22Rv1 (cell line): Measurements from ENCODE around the gene TMEM247.

Experiments used
- ZFX ChIP-seq: fragments of 450-650 bp; IDR thresholded peaks from 2 replicates; pipeline ENCODE4 v1.6.1; 2017; ENCODE audit warnings: antibody characterized with exemption, borderline replicate concordance
- TF ChIP-seq, protein P1 (sequence below): fragments of 450-650 bp; IDR thresholded peaks from 2 replicates; pipeline ENCODE4 v1.5.1; 2017; ENCODE audit warnings: mild to moderate bottlenecking

DNA sequence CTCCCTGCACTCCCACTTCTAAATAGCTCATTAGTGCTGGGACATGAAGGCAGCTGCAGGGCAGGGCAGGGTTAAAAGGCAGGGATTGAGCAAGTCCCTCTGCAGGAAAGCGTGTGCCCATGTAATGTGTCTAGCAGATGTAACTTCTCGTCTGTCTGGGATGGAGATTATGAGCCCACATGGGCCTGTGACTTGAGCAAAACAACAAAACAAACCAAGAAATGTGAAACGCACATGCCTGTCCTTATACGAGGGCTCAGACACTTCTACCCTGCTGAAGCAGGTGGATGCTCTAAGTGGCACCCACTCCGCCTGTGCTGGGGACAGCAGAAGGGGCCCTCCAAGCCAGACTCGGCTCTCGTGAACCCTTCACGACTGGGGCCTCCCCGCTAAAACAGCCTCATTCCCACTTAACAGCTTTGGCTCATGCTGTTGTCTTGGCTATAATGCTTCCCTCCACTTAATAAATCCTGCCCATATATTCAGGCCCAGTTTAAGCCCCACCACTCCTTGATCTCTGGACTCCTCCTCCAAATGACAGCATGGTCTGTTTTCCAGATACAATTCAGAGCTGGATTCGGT, 40.9 kb downstream of the TMEM247 start:
- TF ChIP-seq, protein P1, sequence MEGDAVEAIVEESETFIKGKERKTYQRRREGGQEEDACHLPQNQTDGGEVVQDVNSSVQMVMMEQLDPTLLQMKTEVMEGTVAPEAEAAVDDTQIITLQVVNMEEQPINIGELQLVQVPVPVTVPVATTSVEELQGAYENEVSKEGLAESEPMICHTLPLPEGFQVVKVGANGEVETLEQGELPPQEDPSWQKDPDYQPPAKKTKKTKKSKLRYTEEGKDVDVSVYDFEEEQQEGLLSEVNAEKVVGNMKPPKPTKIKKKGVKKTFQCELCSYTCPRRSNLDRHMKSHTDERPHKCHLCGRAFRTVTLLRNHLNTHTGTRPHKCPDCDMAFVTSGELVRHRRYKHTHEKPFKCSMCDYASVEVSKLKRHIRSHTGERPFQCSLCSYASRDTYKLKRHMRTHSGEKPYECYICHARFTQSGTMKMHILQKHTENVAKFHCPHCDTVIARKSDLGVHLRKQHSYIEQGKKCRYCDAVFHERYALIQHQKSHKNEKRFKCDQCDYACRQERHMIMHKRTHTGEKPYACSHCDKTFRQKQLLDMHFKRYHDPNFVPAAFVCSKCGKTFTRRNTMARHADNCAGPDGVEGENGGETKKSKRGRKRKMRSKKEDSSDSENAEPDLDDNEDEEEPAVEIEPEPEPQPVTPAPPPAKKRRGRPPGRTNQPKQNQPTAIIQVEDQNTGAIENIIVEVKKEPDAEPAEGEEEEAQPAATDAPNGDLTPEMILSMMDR, result no peak
- no peak for TF ChIP-seq ZFX
